ENCODE measurements around the gene KRTAP4-9.
"Not testable (repeated sequence)": the region's sequence is repeated elsewhere in the genome, so short reads cannot be mapped to it uniquely, and the experiment has no call there.

KRTAP4-9 gene

GRCh38 chr17:41098481-41098880, 6.7 kb upstream of the KRTAP4-9 start:
- DNase-seq = no peak

- DNase-seq = not testable (repeated sequence)
Observed at GRCh38 chr17:41099682-41100480, 5.3 kb upstream of the KRTAP4-9 start.

- DNase-seq = no peak
Observed at GRCh38 chr17:41101586-41102259, 3.5 kb upstream of the KRTAP4-9 start, which contains the start of gene KRTAP4-16. KRTAP4-16 (minus strand) TSS chr17:41102209; CDS start chr17:41102209, 0 bp downstream.

GRCh38 chr17:41103896-41104295, 1.3 kb upstream of the KRTAP4-9 start:
- DNase-seq = no peak

GRCh38 chr17:41104386-41105038, 677 bp upstream of the KRTAP4-9 start:
- peak; percentile 53 for DNase-seq

- no peak for DNase-seq
Observed at GRCh38 chr17:41107941-41108450, 2.8 kb downstream of the KRTAP4-9 start.

GRCh38 chr17:41108728-41109386, 3.7 kb downstream of the KRTAP4-9 start:
- DNase-seq = not testable (repeated sequence)

- DNase-seq = no peak
Observed at GRCh38 chr17:41111151-41111885, 6.1 kb downstream of the KRTAP4-9 start.

GRCh38 chr17:41116297-41116696, 11.1 kb downstream of the KRTAP4-9 start:
- DNase-seq = no peak

- not testable (repeated sequence) for DNase-seq
Observed at GRCh38 chr17:41117846-41118386, 12.7 kb downstream of the KRTAP4-9 start, which contains the start of gene KRTAP4-11. KRTAP4-11 (minus strand) TSS chr17:41118373; CDS start chr17:41118315, 58 bp downstream.

- DNase-seq = no peak
Observed at GRCh38 chr17:41118721-41119120, 13.5 kb downstream of the KRTAP4-9 start.

- not testable (repeated sequence) for DNase-seq
Observed at GRCh38 chr17:41119696-41120690, 14.8 kb downstream of the KRTAP4-9 start.

GRCh38 chr17:41121742-41122141, 16.6 kb downstream of the KRTAP4-9 start:
- DNase-seq = no peak

- not testable (repeated sequence) for DNase-seq
Observed at GRCh38 chr17:41123292-41123990, 18.3 kb downstream of the KRTAP4-9 start.

- DNase-seq = not testable (repeated sequence)
Observed at GRCh38 chr17:41123991-41124371, 18.8 kb downstream of the KRTAP4-9 start, which contains the start of gene KRTAP4-12. KRTAP4-12 (minus strand) TSS chr17:41124182; CDS start chr17:41124122, 60 bp downstream.

- DNase-seq = no peak
Observed at GRCh38 chr17:41125064-41125463, 19.9 kb downstream of the KRTAP4-9 start.

- DNase-seq = no peak
Observed at GRCh38 chr17:41126412-41126811, 21.2 kb downstream of the KRTAP4-9 start.

GRCh38 chr17:41127371-41127770, 22.2 kb downstream of the KRTAP4-9 start:
- DNase-seq = no peak

- DNase-seq = peak; percentile 86
Observed at GRCh38 chr17:41131979-41132378, 26.8 kb downstream of the KRTAP4-9 start.
